A549 (cell line): ENCODE results near the gene B3GNT2. TPM values are rescaled to one million over a fixed set of nuclear protein-coding genes. Genes with fewer than 3 reads are reported as not detected.

Source experiments
- ATAC-seq, 2 experiments: fragments of 200-7000 bp in 1 of 2; fragments of >200 bp in 1 of 2; cut with Nextera tagmentation in 1 of 2; cut with Tn5 transposase in 1 of 2; 3 replicates each; pipeline versions ENCODE4 v1.8.0 to v1.9.1; 2018 to 2020; ENCODE audit warnings: mild to moderate bottlenecking in 1 of 2, moderate library complexity in 1 of 2
- CTCF ChIA-PET: fragments of 300-600 bp; sonication (Branson Sonifier 250); formaldehyde crosslinking; extraction: SDS; loops from one replicate; lab custom pipeline; 2021; ENCODE audit warnings: antibody characterized with exemption, inconsistent platforms; lab: Yijun Ruan, JAX
- POLR2A ChIA-PET: fragments of 350-600 bp; formaldehyde crosslinking; extraction: SDS; loops from one replicate; lab custom pipeline; 2021; ENCODE audit warnings: antibody characterized with exemption, inconsistent platforms; lab: Yijun Ruan, JAX
- DNase-seq, 2 experiments: peaks; one replicate each; pipeline versions ENCODE4 v3.0.0 to v3.0.0-alpha.2; 2011 to 2016; ENCODE audit warnings: low read depth in 1 of 2, low spot score in 1 of 2
- FAIRE-seq: peaks from 2 replicates; lab custom pipeline; 2011; peaks lifted over from hg19 to GRCh38; lab: Jason Lieb, UNC
- H3K27ac ChIP-seq, 2 experiments: fragments of >200 bp; sonication (Bioruptor Twin); formaldehyde crosslinking; 3 replicates each; pipeline ENCODE4 v1.5.1; 2016 to 2017
- H3K4me1 ChIP-seq: fragments of >200 bp; sonication (Bioruptor Twin); formaldehyde crosslinking; 3 replicates; pipeline ENCODE4 v1.6.1; 2016
- H3K4me2 ChIP-seq: fragments of >200 bp; sonication (Bioruptor Twin); formaldehyde crosslinking; 3 replicates; pipeline ENCODE4 v1.6.1; 2016
- H3K4me3 ChIP-seq: fragments of >200 bp; sonication (Bioruptor Twin); formaldehyde crosslinking; 3 replicates; pipeline ENCODE4 v1.5.1; 2016
- H3K9me3 ChIP-seq: fragments of >200 bp; sonication (Bioruptor Twin); formaldehyde crosslinking; 3 replicates; pipeline ENCODE4 v1.6.1; 2016
- CBX8 ChIP-seq: fragments of 200-600 bp; sonication (generic); IDR thresholded peaks from 2 replicates; pipeline ENCODE4 v1.6.1; 2016
- FOXS1 ChIP-seq: fragments of 250-450 bp; sonication (Bioruptor Pico); IDR thresholded peaks from 2 replicates; pipeline ENCODE4 v1.5.0; 2020; ENCODE audit warnings: mild to moderate bottlenecking, moderate library complexity
- HDAC2 ChIP-seq: fragments of 200-600 bp; sonication (generic); IDR thresholded peaks from 2 replicates; pipeline ENCODE4 v1.6.1; 2016
- JUN ChIP-seq, 2 experiments: fragments of >200 bp; sonication (Bioruptor Twin); formaldehyde crosslinking; IDR thresholded peaks; 2 replicates in 1 of 2; 3 replicates in 1 of 2; pipeline ENCODE4 v1.6.1; 2016 to 2017
- JUNB ChIP-seq: fragments of >200 bp; sonication (Bioruptor Twin); formaldehyde crosslinking; IDR thresholded peaks from 2 replicates; pipeline ENCODE4 v1.6.1; 2016
- NPAS2 ChIP-seq: fragments of 250-450 bp; sonication (Bioruptor Pico); IDR thresholded peaks from 2 replicates; pipeline ENCODE4 v1.8.0; 2022; ENCODE audit warnings: mild to moderate bottlenecking, moderate library complexity, borderline replicate concordance
- PHF8 ChIP-seq: fragments of 200-600 bp; sonication (generic); IDR thresholded peaks from 2 replicates; pipeline ENCODE4 v1.6.1; 2016; ENCODE audit warnings: low read depth, mild to moderate bottlenecking, antibody characterized with exemption, moderate library complexity, borderline replicate concordance
- POLR2A ChIP-seq: IDR thresholded peaks from 2 replicates; pipeline ENCODE4 v1.6.1; 2012; ENCODE audit warnings: mild to moderate bottlenecking, low read length
- RCOR1 ChIP-seq: fragments of 150-350 bp; IDR thresholded peaks from 2 replicates; pipeline ENCODE4 v1.6.1; 2014; ENCODE audit warnings: antibody characterized with exemption, low read length, low read depth
- TP53 ChIP-seq: fragments of 250-450 bp; sonication (Bioruptor Pico); IDR thresholded peaks from 2 replicates; pipeline ENCODE4 v1.5.0; 2021; ENCODE audit warnings: mild to moderate bottlenecking, moderate library complexity
- WGBS: methylation state at CpG from one replicate; pipeline ENCODE4 v1.1.6; 2017; ENCODE audit errors: missing lambda C conversion rate; 5-methylcytosine and 5-hydroxymethylcytosine counted together
- polyA plus RNA-seq, 4 experiments: library from polyadenylated mRNA; depleted of rRNA in 3 of 4; stranded (reverse); fragments of >200 nt; fragmentation: RNase III in 1 of 4; extraction: RNeasy Plus Mini Kit Qiagen cat#74134 plus additional on column Dnase treatment in 1 of 4; gene quantifications; 2 replicates in 3 of 4; 3 replicates in 1 of 4; pipeline ENCODE4 v1.2.3, GENCODE V29; 2011 to 2017
- TF ChIP-seq, protein P1 (sequence below): fragments of 200-600 bp; sonication (generic); IDR thresholded peaks from 2 replicates; pipeline ENCODE4 v1.6.1; 2016; ENCODE audit warnings: antibody characterized with exemption, mild to moderate bottlenecking, moderate library complexity
- TF ChIP-seq, protein P2 (sequence below): fragments of 250-450 bp; sonication (Bioruptor Pico); IDR thresholded peaks from 2 replicates; pipeline ENCODE4 v1.5.0; 2021; ENCODE audit warnings: mild to moderate bottlenecking, moderate library complexity, borderline replicate concordance

B3GNT2 gene
- polyA plus RNA-seq, 2 of the 4 experiments (the other 2 are of a cell fraction), result 21.3 to 29.4 TPM

DNA sequence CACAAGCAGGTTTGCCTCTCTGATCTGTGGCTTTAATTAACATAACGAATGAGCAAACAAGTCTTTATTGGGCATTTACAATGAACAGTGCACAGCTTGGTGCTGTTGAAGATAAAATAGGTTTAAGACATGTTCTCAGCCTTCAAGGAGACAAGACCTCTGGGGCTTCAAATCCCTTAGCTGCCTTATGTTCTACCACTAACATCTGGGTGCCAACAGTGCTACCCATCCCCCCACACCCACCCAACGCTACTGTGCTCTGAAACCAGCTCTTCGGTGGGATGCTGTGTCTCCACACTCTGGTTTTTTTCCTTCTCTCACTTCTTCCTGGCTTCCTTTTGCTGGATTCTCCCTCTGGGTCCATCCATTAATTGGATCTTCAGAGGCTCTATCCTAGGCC is 14.1 kb upstream of the B3GNT2 start:
- ATAC-seq, result no peak
- TF ChIP-seq TP53 (no peak), NPAS2 (no peak)
- TF ChIP-seq, protein P1, sequence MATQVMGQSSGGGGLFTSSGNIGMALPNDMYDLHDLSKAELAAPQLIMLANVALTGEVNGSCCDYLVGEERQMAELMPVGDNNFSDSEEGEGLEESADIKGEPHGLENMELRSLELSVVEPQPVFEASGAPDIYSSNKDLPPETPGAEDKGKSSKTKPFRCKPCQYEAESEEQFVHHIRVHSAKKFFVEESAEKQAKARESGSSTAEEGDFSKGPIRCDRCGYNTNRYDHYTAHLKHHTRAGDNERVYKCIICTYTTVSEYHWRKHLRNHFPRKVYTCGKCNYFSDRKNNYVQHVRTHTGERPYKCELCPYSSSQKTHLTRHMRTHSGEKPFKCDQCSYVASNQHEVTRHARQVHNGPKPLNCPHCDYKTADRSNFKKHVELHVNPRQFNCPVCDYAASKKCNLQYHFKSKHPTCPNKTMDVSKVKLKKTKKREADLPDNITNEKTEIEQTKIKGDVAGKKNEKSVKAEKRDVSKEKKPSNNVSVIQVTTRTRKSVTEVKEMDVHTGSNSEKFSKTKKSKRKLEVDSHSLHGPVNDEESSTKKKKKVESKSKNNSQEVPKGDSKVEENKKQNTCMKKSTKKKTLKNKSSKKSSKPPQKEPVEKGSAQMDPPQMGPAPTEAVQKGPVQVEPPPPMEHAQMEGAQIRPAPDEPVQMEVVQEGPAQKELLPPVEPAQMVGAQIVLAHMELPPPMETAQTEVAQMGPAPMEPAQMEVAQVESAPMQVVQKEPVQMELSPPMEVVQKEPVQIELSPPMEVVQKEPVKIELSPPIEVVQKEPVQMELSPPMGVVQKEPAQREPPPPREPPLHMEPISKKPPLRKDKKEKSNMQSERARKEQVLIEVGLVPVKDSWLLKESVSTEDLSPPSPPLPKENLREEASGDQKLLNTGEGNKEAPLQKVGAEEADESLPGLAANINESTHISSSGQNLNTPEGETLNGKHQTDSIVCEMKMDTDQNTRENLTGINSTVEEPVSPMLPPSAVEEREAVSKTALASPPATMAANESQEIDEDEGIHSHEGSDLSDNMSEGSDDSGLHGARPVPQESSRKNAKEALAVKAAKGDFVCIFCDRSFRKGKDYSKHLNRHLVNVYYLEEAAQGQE, result no peak
- TF ChIP-seq, protein P2, sequence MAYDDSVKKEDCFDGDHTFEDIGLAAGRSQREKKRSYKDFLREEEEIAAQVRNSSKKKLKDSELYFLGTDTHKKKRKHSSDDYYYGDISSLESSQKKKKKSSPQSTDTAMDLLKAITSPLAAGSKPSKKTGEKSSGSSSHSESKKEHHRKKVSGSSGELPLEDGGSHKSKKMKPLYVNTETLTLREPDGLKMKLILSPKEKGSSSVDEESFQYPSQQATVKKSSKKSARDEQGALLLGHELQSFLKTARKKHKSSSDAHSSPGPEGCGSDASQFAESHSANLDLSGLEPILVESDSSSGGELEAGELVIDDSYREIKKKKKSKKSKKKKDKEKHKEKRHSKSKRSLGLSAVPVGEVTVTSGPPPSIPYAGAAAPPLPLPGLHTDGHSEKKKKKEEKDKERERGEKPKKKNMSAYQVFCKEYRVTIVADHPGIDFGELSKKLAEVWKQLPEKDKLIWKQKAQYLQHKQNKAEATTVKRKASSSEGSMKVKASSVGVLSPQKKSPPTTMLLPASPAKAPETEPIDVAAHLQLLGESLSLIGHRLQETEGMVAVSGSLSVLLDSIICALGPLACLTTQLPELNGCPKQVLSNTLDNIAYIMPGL (CRISPR knock-in tag), result no peak
- ChIA-PET POLR2A (no interaction called here), CTCF (interaction anchor here (1.1 kb wide), 2 partner anchors 8 to 17 kb away, joined by 3 read pairs; no protein-coding TSS in a partner anchor)
- no peak for FAIRE-seq
- no peak overlapping the region for H3K4me3 ChIP-seq
- WGBS, result 68% methylated on average over 3 of the region's 3 CpGs
- no peak for DNase-seq
- H3K9me3 ChIP-seq, result no peaks in the 10 kb centered on the region
- no peak overlapping the region for H3K27ac ChIP-seq
- no peaks in the 10 kb centered on the region for H3K4me1 ChIP-seq
- H3K4me2 ChIP-seq, result no peak overlapping the region

DNA sequence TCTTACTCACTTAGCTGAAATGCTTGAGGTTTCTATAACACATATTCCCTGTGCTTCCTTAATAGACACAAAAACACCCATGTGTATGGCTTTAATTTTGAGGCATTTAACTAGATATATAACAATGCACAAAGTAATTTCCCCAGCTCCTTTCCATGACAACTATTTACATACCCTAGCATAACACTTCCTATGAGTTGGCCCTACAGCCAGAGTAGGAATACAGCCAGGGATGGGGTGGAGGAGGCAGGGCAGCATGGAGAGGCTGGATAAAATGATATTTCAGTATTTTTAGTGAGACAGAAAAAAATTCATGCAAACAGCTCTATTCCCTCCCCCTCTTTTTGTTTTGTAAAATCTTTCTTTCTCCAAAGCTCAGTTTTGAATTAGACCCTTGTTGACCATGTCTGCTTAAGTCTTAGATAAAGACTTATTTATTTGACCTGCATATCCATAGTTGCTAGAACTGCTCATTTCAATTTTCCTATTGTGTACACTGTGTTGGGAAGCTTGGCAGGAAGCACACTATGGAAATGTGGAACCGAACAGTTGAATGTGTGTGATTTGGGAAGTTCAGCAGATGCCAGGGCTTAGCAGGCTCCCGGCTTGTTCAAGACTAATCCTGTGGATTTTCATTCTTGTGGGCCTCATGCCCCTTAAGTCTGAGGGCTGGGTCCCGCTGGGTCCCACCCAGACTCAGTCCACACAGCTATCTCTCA is 11.2 kb upstream of the B3GNT2 start:
- CTCF ChIA-PET, result no interaction called here
- no peaks in the 10 kb centered on the region for H3K9me3 ChIP-seq
- ATAC-seq (no peak; a peak in 1 of 6 replicates), FAIRE-seq (no peak), DNase-seq (no peak)
- H3K27ac ChIP-seq, result no peak overlapping the region
- POLR2A ChIA-PET, result no interaction called here
- H3K4me3 ChIP-seq, result no peak overlapping the region
- H3K4me1 ChIP-seq, result no peaks in the 10 kb centered on the region
- H3K4me2 ChIP-seq, result no peak overlapping the region
- TF ChIP-seq POLR2A (no peak), HDAC2 (no peak), PHF8 (no peak), CBX8 (no peak), FOXS1 (no peak), JUN (IDR thresholded peaks at IDR 0.05) (no peak), RCOR1 (no peak)
- TF ChIP-seq, protein P2 (CRISPR knock-in tag), result no peak
- 54% methylated on average over 3 of the region's 3 CpGs for WGBS

DNA sequence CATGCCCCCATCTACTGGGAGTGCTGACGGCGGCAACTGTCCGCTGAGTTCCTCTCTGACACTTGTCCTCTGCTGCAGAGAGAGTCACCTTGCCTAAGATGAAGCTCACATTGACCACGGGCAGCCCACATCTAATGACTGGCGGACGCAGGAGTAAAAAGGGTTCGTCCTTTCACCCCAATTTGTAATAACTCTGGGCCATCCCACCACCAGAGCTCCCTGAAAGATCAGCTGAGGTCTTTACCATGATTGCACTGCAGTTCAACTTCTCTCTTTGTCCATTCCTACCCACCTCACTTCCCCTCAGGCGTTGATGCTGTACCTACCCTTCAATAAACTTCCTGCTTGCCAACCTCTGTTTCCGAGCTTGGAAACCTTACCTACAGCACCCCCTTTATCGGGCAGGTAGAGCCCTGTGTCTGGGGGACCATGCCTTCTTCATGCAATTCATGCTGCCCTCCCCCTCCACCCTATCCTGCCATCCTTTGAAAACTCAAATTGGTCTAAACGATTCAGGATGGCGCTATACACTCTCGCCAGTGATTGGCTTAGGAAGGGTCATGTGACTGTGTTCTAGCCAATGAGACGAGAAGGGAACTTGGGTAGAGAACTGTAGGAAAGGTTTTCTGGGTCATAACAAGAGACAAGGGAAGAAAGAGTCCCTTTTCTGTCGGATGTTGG is 10.3 kb upstream of the B3GNT2 start:
- 77% methylated on average over 15 of the region's 15 CpGs for WGBS
- H3K9me3 ChIP-seq, result no peaks in the 10 kb centered on the region
- no peak for ATAC-seq
- TF ChIP-seq JUNB, result no peak
- POLR2A ChIA-PET, result no interaction called here
- no peak overlapping the region for H3K4me2 ChIP-seq
- FAIRE-seq, result no peak
- no peak overlapping the region for H3K27ac ChIP-seq
- H3K4me1 ChIP-seq, result no peaks in the 10 kb centered on the region
- CTCF ChIA-PET, result no interaction called here
- no peak overlapping the region for H3K4me3 ChIP-seq
- no peak for DNase-seq
